HG03520 (cell line): Measurements from ENCODE around the gene LPA.

Experiments
- ATAC-seq: cut with Tn5 transposase; IDR thresholded peaks from one replicate; pipeline ENCODE4 v1.9.1; 2021; ENCODE audit warnings: mild to moderate bottlenecking, moderate library complexity; ENCODE audit not compliant: unreplicated experiment

Gene LPA

DNA sequence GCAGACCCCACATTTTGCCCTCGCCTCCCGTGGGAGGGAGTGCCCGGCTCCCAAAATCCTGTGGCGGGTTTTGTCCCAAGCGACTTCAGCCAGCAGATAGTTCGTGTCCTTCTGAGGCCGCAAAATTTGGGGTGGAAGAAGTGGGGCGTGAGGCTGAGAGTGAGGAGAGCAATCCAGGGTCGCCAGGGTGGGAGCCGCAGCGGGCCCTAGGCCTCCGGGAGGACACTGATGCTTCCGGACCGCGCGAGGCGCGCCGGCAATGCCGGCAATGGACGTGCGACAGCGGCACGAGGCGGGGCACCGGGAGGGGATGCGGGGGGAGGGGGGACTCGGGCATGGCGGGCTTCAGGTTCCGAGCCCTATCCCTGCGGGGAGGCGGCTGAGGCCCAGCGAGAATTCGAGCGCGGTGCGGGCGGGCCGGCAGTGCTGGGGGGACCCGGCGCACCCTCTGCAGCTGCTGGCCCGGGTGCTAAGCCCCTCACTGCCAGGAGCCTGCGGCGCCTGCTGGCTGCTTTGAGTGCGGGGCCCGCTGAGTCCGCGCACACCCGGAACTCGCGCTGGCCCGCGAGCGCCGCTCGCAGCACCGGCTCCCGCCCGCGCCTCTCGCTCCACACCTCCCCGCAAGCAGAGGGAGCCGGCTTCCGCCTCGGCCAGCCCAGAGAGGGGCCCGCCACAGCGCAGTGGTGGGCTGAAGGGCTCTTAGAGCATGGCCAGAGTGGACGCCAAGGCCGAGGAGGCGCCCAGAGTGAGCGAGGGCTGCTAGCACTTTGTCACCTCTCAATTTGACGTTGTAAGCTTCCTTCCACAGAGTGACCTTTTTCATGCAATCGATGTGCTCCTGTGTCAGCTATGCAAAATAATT, 143.8 kb downstream of the LPA start:
- ATAC-seq = peak; percentile 52

GRCh38 chr6:160519603-160520042, 144.5 kb downstream of the LPA start:
- peak; percentile 79 for ATAC-seq

- no peak for ATAC-seq
These were observed 144.9 kb downstream of the LPA start for GRCh38 chr6:160519133-160519532.

DNA sequence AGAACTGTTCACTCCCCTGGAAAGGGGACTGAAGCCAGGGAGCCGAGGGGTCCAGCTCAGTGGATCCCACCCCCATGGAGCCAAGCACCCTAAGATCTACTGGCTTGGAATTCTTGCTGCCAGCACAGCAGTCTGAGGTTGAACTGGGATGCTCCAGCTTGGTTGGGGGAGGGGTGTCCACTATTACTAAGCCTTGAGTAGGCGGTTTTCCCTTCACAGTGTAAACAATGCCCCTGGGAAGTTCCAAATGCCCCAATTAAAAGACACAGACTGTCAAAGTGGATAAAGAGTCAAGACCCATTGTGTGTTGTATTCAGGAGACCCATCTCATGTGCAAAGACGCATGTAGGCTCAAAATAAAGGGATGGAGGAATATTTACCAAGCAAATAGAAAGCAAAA, 150.2 kb downstream of the LPA start:
- no peak for ATAC-seq

DNA sequence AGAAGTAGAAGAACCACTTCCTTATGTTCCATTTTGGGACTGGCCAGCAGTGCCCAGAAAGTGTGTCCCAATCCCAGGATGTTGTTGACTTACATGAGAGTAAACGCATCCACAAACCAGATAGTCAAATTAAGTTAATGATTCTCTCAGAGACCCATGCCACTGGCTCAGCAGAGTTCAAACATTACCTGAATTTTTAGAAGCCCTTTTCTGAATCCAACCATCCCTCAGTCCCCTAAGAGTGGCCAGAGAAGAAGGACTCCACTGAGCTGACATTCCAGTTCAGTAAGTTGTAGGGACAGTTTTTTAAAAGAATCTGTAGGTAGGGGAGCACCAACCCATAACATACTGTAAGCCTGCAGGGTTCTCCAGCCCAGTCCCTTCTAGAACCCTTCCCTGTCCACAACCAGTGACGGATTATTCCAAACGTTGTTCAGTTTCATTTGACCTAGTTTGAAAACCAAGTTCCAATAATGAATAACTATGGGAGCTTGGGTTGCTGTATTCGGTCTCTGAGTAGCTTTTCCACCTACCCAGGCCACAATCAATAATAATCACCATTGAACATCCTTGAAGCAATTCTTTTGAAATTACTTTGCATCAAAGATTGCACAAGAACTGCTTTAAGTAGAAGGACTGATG, 153.0 kb downstream of the LPA start:
- ATAC-seq = no peak

DNA sequence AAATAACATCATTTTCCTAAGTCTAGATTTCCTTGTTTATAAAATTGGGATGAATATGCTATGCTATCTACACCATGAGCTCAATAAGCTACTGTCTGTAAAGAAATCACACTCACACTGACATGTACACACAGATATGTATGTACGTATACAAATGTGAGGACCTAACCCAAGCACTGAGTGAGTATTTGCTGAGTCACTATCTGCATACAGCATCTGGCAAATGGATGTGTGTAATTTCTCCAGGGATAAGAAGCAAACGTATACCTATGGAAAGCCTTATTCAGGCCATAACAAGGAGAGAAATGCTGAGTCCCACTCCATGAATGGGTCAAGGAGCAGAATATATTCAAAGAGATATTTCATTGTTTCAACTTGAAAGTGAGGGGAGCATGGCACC, 153.9 kb downstream of the LPA start:
- no peak for ATAC-seq

- no peak for ATAC-seq
These were observed 154.5 kb downstream of the LPA start for GRCh38 chr6:160509610-160510009.

DNA sequence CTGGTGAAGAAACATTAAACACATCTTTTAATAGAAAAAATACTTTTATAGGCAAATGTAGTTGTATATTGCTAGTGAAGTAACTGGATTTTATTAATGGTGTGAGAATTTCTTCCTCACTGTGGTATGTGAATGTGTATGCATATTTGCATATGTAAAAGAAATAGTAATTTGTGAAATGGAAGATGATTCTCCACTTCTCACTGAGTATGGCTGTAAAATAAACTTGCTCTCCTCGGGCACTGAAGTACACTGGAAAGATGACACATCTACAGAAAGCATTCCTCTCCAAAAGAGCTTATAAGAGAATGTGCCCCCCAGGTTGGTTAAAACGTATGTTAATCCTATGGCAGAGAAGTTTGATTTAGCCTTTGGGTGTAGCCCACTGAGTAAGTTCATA, 155.5 kb downstream of the LPA start:
- ATAC-seq = no peak

GRCh38 chr6:160507420-160507819, 156.7 kb downstream of the LPA start:
- ATAC-seq = no peak

DNA sequence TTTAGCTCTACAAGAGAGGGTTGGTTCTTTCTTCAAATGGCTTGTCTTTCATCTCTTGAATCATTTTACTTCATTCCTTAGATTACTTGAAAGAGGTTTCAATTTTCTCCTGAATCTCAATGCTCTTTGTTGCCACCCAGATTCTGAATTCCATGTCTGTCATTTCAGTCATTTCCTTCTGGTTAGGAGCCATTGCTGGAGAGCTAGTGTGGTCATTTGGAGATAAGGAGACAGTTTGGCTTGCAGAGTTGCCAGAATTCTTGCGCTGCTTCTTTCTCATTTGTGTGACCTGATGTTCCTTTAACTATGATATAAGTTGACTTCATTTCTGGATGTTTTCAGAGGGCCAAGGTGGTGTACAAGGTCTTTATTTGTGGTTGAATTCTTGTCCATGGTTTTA, 158.1 kb downstream of the LPA start:
- ATAC-seq = no peak

- ATAC-seq = no peak
These were observed 163.4 kb downstream of the LPA start for GRCh38 chr6:160500639-160501038.

DNA sequence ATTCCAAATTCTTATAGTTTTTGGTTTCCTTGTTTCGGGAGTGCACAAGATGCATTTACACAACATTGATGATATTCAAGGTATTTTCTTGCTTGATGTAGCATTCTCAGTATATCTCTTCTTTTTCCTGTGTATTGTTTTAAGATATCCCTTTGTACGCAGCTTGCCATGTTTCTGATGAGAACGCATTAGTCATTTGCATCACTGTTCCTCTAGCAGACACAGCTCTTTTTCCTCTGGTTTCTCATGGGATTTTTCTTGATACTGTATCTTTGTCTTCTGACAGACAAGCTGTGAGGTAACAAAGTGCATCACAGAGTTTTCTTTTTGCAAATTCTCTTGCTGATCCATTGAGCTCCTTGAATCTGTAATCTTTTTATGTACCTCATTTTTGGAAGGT, 169.5 kb downstream of the LPA start:
- no peak for ATAC-seq

- no peak for ATAC-seq
These were observed 175.0 kb downstream of the LPA start for GRCh38 chr6:160489091-160489490.

DNA sequence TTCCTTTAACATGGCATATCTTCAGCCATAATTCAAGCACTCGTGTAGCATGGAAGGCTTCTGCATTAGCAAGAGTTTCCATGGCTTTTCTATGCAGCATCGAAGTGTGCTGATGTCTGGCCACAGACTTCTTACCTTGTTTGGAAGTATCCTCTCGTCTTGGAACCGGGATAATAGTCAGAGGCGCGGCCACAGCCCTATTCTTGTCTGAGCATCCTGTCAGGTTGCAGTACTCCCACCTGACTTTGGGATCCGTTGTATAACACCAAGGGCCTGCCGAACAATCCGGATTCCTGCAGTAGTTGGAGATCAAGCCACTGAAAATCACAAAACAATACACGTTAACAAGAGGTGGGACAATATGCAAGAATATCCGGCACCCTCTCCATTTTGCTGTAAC, 177.0 kb downstream of the LPA start:
- ATAC-seq = no peak
